Hypothalamus (tissue), 51 donors: Measurements from ENCODE around the gene ZNF439.
A peak's percentile ranks its signal among the peaks of the same experiment; 100 is the strongest.
"Not testable (repeated sequence)": the region's sequence is repeated elsewhere in the genome, so short reads cannot be mapped to it uniquely, and the experiment has no call there.

Source experiments
- DNase-seq, 51 donors: peaks; one replicate each; lab custom pipeline; 2025; lab: John Stamatoyannopoulos, UW

The ZNF439 gene

DNA sequence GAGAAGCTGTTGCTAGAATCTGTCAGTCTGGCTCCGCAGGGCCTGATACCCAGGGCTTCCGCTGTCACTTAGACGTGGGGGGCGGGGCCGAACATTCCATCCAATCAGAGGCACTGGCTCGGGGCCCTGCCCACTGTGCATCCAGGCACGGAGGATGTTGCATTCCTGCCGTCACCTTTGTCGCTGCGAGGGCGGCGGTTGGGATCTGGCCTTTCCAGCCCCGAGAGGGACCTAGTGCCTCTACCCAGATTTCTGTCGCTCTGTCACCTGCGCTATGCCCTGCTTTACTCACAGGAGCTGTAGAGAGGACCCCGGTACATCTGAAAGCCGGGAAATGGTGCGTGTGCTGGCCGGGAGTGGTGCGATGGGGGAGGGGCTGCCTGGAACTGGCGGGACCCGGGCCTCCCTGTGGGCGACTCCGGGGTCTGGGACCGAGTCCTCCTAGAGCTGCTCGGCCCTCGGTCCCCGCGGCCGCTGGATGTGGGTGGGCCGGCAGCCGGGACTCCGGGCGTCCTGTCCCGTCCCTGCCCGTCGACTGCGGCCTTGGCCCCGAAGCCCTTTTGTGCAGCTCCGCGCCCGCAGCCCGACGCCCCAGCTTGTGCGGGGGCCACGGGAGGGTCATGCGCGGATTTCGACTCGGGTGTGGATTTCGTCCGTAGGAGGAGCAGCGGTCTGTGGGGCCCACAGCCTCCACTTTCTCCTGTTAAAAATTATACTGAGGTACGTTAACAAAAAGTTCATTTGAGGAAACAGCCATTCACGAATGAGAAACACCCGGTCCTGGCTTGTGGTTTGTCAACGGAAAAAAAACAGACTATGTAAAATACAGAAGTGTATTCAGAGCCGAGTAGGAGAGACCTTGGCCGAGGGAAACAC, at the start of gene ZNF439:
Gene ZNF439 (plus strand): TSS at position 133 of the 876 bp plus-strand sequence. CDS start 142 bp downstream, at position 275.
- peak; percentile 23 to 95 (median 86) for DNase-seq

- DNase-seq: no peak
Observed at GRCh38 chr19:11806354-11807098, 42.0 kb upstream of the ZNF439 start.

DNA sequence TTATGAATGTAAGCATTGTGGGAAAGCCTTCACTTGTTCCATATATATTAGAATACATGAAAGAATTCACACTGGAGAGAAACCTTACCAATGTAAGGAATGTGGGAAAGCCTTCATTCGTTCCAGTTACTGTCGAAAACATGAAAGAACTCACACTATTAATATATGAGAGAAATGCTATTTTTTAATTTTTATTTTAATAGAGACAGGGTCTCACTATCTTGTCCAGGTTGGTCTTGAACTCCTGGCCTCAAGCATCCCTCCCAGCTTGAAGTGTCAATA, 41.5 kb upstream of the ZNF439 start:
- no peak for DNase-seq

DNA sequence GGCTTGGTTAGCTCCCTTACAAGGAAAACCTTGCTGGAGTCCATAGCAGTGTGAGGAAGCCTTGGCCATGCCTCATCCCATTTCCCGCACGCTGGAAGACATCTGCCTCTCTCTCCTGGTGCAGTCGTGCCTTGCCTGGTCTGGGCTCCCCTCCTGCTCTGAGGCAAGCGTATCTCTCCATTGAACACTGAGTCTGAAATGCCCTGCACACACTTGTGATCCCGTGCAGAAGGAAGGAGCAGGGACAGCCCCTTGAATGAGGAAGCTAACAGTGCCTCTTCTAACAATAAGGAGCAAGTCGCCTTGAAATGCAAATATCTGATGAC, 34.9 kb upstream of the ZNF439 start:
- no peak for DNase-seq

GRCh38 chr19:11814029-11814699, 34.4 kb upstream of the ZNF439 start, which contains the start of gene ZNF440:
Gene ZNF440 (plus strand): TSS chr19:11814273. CDS start chr19:11814448, 175 bp downstream.
- DNase-seq: peak; percentile 32 to 97 (median 91)

DNA sequence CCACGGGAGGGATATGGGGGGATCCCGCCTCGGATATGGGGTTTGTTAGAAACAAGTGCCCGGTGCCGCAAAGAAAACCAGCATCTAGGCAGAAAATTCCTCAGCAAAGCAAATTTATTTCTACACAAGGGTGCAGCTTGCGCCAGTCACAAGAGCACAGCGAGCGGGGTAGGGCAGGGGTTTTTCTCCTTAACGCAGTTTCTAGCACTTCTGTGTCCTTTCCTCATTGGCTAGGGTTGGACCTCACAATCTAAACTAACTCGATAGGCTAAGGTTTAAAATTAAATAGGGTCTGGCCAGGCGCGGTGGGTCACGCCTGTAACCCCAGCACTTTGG, 33.9 kb upstream of the ZNF439 start:
- DNase-seq: peak in 3 of 51 donors; percentile 28 to 53 (median 33)

- DNase-seq: peak in 4 of 51 donors; percentile 0 to 5 (median 2)
Observed at GRCh38 chr19:11821474-11822109, 26.9 kb upstream of the ZNF439 start.

DNA sequence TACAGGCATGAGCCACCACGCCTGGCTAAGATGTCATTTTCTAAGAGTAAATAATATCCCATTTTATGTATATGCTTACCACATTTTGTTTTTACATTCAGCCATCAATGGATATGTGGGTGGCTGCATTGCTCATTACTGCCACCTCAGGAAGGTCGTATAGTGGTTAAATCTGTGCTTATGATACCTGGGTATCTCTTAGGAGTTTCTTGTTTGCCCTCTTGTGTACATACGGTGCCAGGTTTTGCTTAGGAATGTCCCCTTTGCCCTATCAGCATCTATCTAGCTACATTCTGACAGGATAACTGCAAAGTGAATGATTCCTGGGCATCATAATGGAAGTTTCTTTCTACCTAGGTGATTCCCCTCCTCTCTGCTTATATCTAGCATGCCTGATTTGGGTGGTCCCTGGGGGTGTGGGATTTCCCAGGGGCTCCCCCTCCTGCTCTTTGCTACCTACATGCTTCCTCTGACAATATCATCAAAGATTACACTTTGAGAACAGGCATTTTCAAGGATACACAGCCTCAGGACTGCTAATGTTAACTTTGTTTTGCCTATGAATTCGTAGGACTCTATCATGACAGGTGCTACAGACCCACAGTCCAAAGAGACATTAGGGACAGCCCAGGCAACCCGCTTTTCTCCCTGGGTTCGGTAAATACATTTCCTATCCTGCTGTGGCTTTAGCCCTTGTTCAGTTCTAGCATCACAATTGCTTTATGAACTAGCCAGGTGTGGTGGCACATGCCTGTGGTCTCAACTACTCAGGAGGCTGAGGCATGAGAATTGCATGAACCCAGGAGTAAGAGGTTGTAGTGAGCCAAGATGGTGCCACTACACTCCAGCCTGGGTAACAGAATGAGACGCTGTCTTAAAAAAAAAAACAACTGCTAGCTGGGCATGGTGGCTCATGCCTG, 19.3 kb upstream of the ZNF439 start:
- not testable (repeated sequence) for DNase-seq

- DNase-seq: no peak
Observed at GRCh38 chr19:11832253-11832912, 16.1 kb upstream of the ZNF439 start.

DNA sequence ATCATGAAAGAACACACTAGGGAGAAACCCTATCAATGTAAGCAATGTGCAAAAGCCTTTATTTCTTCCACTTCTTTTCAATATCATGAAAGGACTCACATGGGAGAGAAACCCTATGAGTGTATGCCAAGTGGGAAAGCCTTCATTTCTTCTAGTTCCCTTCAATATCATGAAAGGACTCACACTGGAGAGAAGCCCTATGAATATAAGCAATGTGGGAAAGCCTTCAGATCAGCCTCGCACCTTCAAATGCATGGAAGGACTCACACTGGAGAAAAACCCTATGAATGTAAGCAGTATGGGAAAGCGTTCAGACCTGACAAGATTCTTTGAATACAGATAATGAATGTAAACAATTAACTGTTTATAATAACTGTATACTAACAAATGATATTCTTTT, 15.0 kb upstream of the ZNF439 start:
- no peak for DNase-seq

DNA sequence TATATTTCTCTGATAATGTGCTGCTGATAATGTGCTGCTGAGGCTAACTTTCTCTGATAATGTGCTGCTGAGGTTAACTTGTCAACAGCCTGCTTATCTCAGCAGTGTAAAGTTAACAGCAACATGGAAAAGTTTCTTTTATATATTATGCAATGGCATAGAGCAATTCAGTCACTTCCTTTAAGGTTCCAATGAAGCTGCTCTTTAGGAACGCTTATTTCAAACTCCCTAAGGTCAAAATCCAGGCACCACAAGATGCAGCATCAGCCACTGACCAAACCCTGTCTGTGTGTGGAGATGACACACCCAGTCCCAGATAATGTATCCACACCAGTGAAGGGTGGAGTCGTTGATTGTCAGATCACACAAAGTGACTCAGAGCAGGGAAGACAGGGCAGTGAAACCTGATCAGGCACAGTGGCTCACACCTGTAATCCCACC, 12.9 kb upstream of the ZNF439 start:
- not testable (repeated sequence) for DNase-seq

DNA sequence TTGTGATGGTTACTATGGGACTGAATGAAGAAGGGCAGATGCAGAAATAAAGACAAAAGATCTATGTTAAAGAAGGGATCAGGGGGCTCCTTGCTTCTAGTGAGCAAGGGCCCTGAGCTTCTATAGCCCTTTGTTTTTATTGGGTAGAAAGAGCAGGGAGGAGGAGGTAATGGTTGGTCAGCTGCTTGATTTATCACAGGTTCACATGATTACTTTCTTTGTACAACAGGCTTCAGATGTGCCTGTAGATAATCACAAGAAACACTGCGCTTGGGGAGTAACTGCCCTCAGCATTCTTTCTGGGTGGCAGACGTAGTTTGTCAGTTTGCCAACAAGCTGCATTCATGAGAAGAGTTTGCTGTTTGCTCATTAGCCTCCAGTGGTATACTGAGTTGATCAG, 4.8 kb upstream of the ZNF439 start:
- DNase-seq: no peak

DNA sequence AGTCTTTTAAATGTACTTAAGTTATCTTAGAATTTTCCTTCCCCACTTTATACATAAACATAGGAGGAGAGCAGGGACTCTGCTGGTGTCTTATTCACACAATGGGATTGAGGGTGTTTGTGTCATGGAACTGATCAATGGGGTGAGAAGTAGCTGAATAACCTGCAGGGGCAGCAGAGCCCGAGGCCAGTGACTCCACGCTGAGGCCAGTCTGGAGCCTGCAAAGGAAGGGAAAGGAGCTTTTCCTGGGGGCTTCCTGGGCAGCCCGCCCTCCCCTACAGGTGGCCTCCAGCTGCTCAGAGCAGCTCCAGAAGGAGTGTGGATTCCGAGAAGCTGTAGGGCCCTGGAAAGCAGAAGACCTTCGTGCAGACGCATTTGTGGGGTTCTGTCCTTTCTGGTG, 911 bp upstream of the ZNF439 start:
- DNase-seq: not testable (repeated sequence)

DNA sequence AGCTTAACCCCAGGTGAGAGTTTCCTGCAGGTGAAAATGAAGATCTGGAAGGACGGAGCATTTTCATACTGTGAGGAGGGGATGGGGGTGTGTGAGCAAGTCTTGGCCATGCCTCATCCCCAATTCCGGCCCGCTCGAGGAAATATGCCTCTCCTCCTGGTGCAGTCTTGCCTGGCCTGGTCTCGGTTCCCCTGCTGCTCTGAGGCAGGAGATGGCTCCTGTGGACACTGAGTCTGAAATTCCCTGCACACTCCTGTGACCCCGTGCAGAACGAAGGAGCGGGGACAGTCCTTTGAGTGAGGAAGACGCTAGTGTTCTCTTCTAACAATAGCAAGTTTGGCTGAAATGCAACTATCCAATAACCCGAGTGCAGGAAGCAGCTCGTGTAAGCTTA, 329 bp upstream of the ZNF439 start:
- DNase-seq: peak in 3 of 51 donors; percentile 9 to 11 (median 10)

- DNase-seq: not testable (repeated sequence)
Observed at GRCh38 chr19:11850289-11850688, 1.8 kb downstream of the ZNF439 start.

DNA sequence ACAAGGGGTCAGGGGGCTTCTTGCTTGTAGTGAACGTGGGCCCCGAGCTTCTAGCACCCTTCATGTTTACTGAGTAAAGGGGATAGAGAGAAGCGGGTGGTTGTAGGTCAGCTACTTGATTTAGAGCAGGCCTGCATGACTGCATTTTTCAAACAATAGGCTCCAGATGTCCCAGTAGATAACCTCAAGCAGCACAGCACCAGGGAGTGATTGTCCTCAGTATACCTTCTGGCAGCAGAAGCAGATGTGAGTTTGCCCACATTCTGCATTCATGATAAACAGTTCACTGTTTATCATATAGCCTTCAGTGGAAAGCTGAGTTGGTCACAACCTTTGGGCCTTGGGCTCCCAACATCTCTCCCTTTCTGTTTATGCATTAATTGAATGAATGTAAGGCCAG, 4.8 kb downstream of the ZNF439 start:
- no peak for DNase-seq

- no peak for DNase-seq
Observed at GRCh38 chr19:11856596-11857250, 8.2 kb downstream of the ZNF439 start.

DNA sequence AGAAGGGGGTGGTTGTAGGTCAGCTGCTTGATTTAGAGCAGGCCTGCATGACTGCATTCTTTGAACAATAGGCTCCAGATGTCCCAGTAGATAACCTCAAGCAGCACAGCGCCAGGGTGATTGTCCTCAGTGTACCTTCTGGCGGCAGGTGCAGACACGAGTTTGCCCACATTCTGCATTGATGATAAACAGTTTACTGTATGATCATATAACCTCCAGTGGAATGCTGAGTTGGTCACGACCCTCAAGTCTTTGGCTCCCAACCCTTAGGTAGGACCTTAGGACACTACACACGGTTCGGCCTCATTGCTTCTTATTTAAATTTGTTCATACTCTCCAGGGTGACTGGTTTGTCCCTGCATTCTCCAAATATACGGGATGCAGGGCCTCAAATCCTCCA, 12.2 kb downstream of the ZNF439 start:
- DNase-seq: no peak

- DNase-seq: no peak
Observed at GRCh38 chr19:11861301-11861700, 12.8 kb downstream of the ZNF439 start.
